Loucy (cell line): Measurements from ENCODE around the gene HUWE1.

Experiments used
- H2AFZ ChIP-seq: fragments of 200-600 bp; sonication (generic); 2 replicates; pipeline ENCODE4 v1.6.0; 2016; ENCODE audit warnings: antibody characterized with exemption, mild to moderate bottlenecking, low read length, moderate library complexity
- H3F3A ChIP-seq: fragments of 200-600 bp; 2 replicates; pipeline ENCODE4 v1.6.0; 2016; ENCODE audit warnings: antibody characterized with exemption, low read depth, mild to moderate bottlenecking
- H3K27me3 ChIP-seq: fragments of 200-600 bp; sonication (generic); 2 replicates; pipeline ENCODE4 v1.6.1; 2014; ENCODE audit warnings: low read length, mild to moderate bottlenecking; ENCODE audit not compliant: insufficient read depth, poor library complexity, severe bottlenecking
- H3K36me3 ChIP-seq: fragments of 200-600 bp; sonication (generic); 2 replicates; pipeline ENCODE4 v1.6.1; 2016; ENCODE audit warnings: low read length; ENCODE audit not compliant: insufficient read depth
- H3K4me1 ChIP-seq: fragments of 200-600 bp; sonication (generic); 2 replicates; pipeline ENCODE4 v1.5.1; 2014; ENCODE audit warnings: low read length, mild to moderate bottlenecking; ENCODE audit not compliant: insufficient read depth, poor library complexity, severe bottlenecking
- H3K4me2 ChIP-seq: fragments of 200-600 bp; sonication (generic); 2 replicates; pipeline ENCODE4 v1.6.0; 2014; ENCODE audit warnings: antibody characterized with exemption, low read length, low read depth, mild to moderate bottlenecking; ENCODE audit not compliant: poor library complexity, severe bottlenecking
- H3K4me3 ChIP-seq: fragments of 200-600 bp; sonication (generic); 2 replicates; pipeline ENCODE4 v1.5.1; 2014; ENCODE audit warnings: low read length, mild to moderate bottlenecking, mixed read lengths; ENCODE audit not compliant: poor library complexity, severe bottlenecking
- H3K79me2 ChIP-seq: fragments of 200-600 bp; sonication (generic); 2 replicates; pipeline ENCODE4 v1.6.1; 2014; ENCODE audit warnings: low read length; ENCODE audit not compliant: insufficient read depth
- H3K9ac ChIP-seq: fragments of 200-600 bp; sonication (generic); 2 replicates; pipeline ENCODE4 v1.6.0; 2014; ENCODE audit warnings: mild to moderate bottlenecking, low read depth, low read length, moderate library complexity; ENCODE audit not compliant: poor library complexity, severe bottlenecking
- H3K9me2 ChIP-seq: fragments of 200-600 bp; sonication (generic); replicated peaks from 2 replicates; pipeline ENCODE4 v1.6.1; 2016; ENCODE audit warnings: low read depth, low read length, mixed read lengths
- H3K9me3 ChIP-seq: fragments of 200-600 bp; sonication (generic); 2 replicates; pipeline ENCODE4 v1.6.1; 2014; ENCODE audit warnings: mild to moderate bottlenecking, antibody characterized with exemption, low read length, low read depth; ENCODE audit not compliant: insufficient read depth
- H4K20me1 ChIP-seq: fragments of 200-600 bp; sonication (generic); 2 replicates; pipeline ENCODE4 v1.6.0; 2014; ENCODE audit warnings: antibody characterized with exemption, low read length, mild to moderate bottlenecking; ENCODE audit not compliant: insufficient read depth, poor library complexity, severe bottlenecking
- CTCF ChIP-seq: fragments of 200-600 bp; sonication (generic); conservative IDR thresholded peaks from 2 replicates; pipeline ENCODE4 v1.5.1; 2014; ENCODE audit warnings: mild to moderate bottlenecking, antibody characterized with exemption, low read length
- EZH2phosphoT487 ChIP-seq: fragments of 200-600 bp; IDR thresholded peaks from 2 replicates; pipeline ENCODE4 v1.6.1; 2018; ENCODE audit warnings: antibody characterized with exemption, mild to moderate bottlenecking, moderate library complexity, borderline replicate concordance

The HUWE1 gene

GRCh38 chrX:53656845-53657244 lies 29.7 kb downstream of the HUWE1 start:
- Histone ChIP-seq H3K9me3 (no peaks in the 10 kb centered on the region), H3K9me2 (no peaks in the 10 kb centered on the region), H3F3A (no peaks in the 10 kb centered on the region), H3K4me3 (no peak overlapping the region), H4K20me1 (peaks cover 66% of the 10 kb centered on the region), H3K79me2 (peaks cover 90% of the 10 kb centered on the region), H2AFZ (no peak overlapping the region), H3K4me2 (no peak overlapping the region), H3K36me3 (peaks cover 29% of the 10 kb centered on the region; the same call in 1 of the 2 replicates), H3K4me1 (no peaks in the 10 kb centered on the region), H3K9ac (no peak overlapping the region), H3K27me3 (no peaks in the 10 kb centered on the region)
- no peak for TF ChIP-seq EZH2phosphoT487
- TF ChIP-seq CTCF = no peak

- no peaks in the 10 kb centered on the region for H3K4me1 ChIP-seq
- no peak overlapping the region for H3K4me3 ChIP-seq
- no peaks in the 10 kb centered on the region for H3K27me3 ChIP-seq
- H2AFZ ChIP-seq = no peak overlapping the region
- peaks cover 52% of the 10 kb centered on the region; the same call in 1 of the 2 replicates for H3K36me3 ChIP-seq
- peaks cover 71% of the 10 kb centered on the region for H4K20me1 ChIP-seq
- no peak overlapping the region for H3K4me2 ChIP-seq
- peaks cover 75% of the 10 kb centered on the region for H3K79me2 ChIP-seq
- H3K9ac ChIP-seq = no peak overlapping the region
- H3F3A ChIP-seq = no peaks in the 10 kb centered on the region
- no peak for TF ChIP-seq EZH2phosphoT487
- no peak for TF ChIP-seq CTCF
- no peaks in the 10 kb centered on the region for H3K9me2 ChIP-seq
- H3K9me3 ChIP-seq = no peaks in the 10 kb centered on the region
Measured at GRCh38 chrX:53654376-53654775, 32.1 kb downstream of the HUWE1 start.

GRCh38 chrX:53644751-53645150 lies 41.8 kb downstream of the HUWE1 start:
- Histone ChIP-seq H2AFZ (no peak overlapping the region), H3K27me3 (no peaks in the 10 kb centered on the region), H3K9ac (no peak overlapping the region), H3F3A (no peaks in the 10 kb centered on the region), H3K4me2 (no peak overlapping the region), H4K20me1 (peaks cover 3% of the 10 kb centered on the region), H3K36me3 (peaks cover 93% of the 10 kb centered on the region; the same call in 1 of the 2 replicates), H3K4me3 (no peak overlapping the region), H3K4me1 (no peaks in the 10 kb centered on the region), H3K79me2 (no peaks in the 10 kb centered on the region), H3K9me2 (no peaks in the 10 kb centered on the region), H3K9me3 (no peaks in the 10 kb centered on the region)
- no peak for TF ChIP-seq EZH2phosphoT487
- no peak for TF ChIP-seq CTCF
